GM19023 (cell line): ENCODE data around the gene RTN4RL2.
"Not testable (repeated sequence)": the region's sequence is repeated elsewhere in the genome, so short reads cannot be mapped to it uniquely, and the experiment has no call there.

ENCODE experiments used
- ATAC-seq: cut with Tn5 transposase; IDR thresholded peaks from one replicate; pipeline ENCODE4 v1.9.1; 2021; ENCODE audit warnings: mild to moderate bottlenecking, moderate library complexity; ENCODE audit not compliant: unreplicated experiment

RTN4RL2 gene

GRCh38 chr11:57432149-57432561 lies 28.2 kb upstream of the RTN4RL2 start:
- no peak for ATAC-seq

GRCh38 chr11:57432714-57433163 lies 27.6 kb upstream of the RTN4RL2 start:
- peak; percentile 57 for ATAC-seq

GRCh38 chr11:57434640-57435546 lies 25.4 kb upstream of the RTN4RL2 start:
- no peak for ATAC-seq

- no peak for ATAC-seq
Observed at GRCh38 chr11:57436031-57436430, 24.3 kb upstream of the RTN4RL2 start.

- ATAC-seq: no peak
Observed at GRCh38 chr11:57438345-57439285, 21.7 kb upstream of the RTN4RL2 start.

GRCh38 chr11:57439786-57440185 lies 20.5 kb upstream of the RTN4RL2 start:
- no peak for ATAC-seq

GRCh38 chr11:57440744-57441414 lies 19.4 kb upstream of the RTN4RL2 start:
- ATAC-seq: no peak

GRCh38 chr11:57444362-57445121 lies 15.8 kb upstream of the RTN4RL2 start:
- ATAC-seq: no peak

- ATAC-seq: not testable (repeated sequence)
Observed at GRCh38 chr11:57445122-57445394, 15.3 kb upstream of the RTN4RL2 start.

GRCh38 chr11:57446055-57446454 lies 14.3 kb upstream of the RTN4RL2 start:
- no peak for ATAC-seq

- ATAC-seq: no peak
Observed at GRCh38 chr11:57453543-57454177, 6.7 kb upstream of the RTN4RL2 start.

- ATAC-seq: peak; percentile 59
Observed at GRCh38 chr11:57456960-57457642, 3.2 kb upstream of the RTN4RL2 start.

GRCh38 chr11:57457643-57458023 lies 2.7 kb upstream of the RTN4RL2 start:
- peak; percentile 22 for ATAC-seq

GRCh38 chr11:57458060-57458409 lies 2.3 kb upstream of the RTN4RL2 start:
- ATAC-seq: no peak

GRCh38 chr11:57458410-57459163 lies 1.7 kb upstream of the RTN4RL2 start:
- no peak for ATAC-seq

GRCh38 chr11:57459164-57460021 lies 935 bp upstream of the RTN4RL2 start:
- ATAC-seq: no peak

GRCh38 chr11:57460758-57461749 lies 726 bp downstream of the RTN4RL2 start:
- no peak for ATAC-seq
